Activated naive CD8-positive, alpha-beta T cell treated with anti-CD3 and anti-CD28 coated beads, Interleukin-2, amount 10 ng/mL, durations not matched to agents 7 days and 5 days (primary cell): ENCODE measurements around the gene DGKI. TPM values are rescaled to one million over a fixed set of nuclear protein-coding genes. Genes with fewer than 3 reads are reported as not detected.

ENCODE experiments used
- ATAC-seq: fragments of 150-1000 bp; cut with Tn5 transposase; one replicate; pipeline ENCODE4 v1.10.0; 2021; ENCODE audit warnings: low read depth, moderate library complexity
- POLR2A ChIA-PET: fragments of 350-600 bp; sonication (Branson Sonifier 250); formaldehyde crosslinking; loops from one replicate; lab custom pipeline; 2021; ENCODE audit warnings: antibody characterized with exemption; lab: Charles Lee
- DNase-seq: peaks from one replicate; pipeline ENCODE4 v3.0.0; 2021
- H3K27ac Mint-ChIP-seq: one replicate; pipeline ENCODE4 v1.8.0; 2022; ENCODE audit warnings: mild to moderate bottlenecking, mixed read lengths
- H3K27me3 Mint-ChIP-seq: one replicate; pipeline ENCODE4 v1.8.0; 2022; ENCODE audit warnings: mild to moderate bottlenecking, moderate library complexity, mixed read lengths
- H3K36me3 Mint-ChIP-seq: one replicate; pipeline ENCODE4 v1.8.0; 2021; ENCODE audit warnings: mild to moderate bottlenecking, mixed read lengths
- H3K4me1 Mint-ChIP-seq: one replicate; pipeline ENCODE4 v1.8.0; 2021; ENCODE audit warnings: mixed read lengths
- H3K4me3 Mint-ChIP-seq: one replicate; pipeline ENCODE4 v1.8.0; 2022; ENCODE audit warnings: mild to moderate bottlenecking, moderate library complexity, mixed read lengths
- H3K9me3 Mint-ChIP-seq: one replicate; pipeline ENCODE4 v1.8.0; 2021; ENCODE audit warnings: mixed read lengths
- total RNA-seq, 2 experiments: library from RNA; stranded (reverse); gene quantifications; one replicate each; pipeline ENCODE4 v1.2.3, GENCODE V29; 2021

DGKI gene
- total RNA-seq, 2 experiments from 2014 or later, result not detected

GRCh38 chr7:137381045-137381444, 465.7 kb downstream of the DGKI start:
- Mint-ChIP-seq H3K9me3 (no peaks in the 10 kb centered on the region), H3K36me3 (no peaks in the 10 kb centered on the region), H3K4me1 (no peaks in the 10 kb centered on the region), H3K27ac (no peak overlapping the region), H3K27me3 (no peaks in the 10 kb centered on the region), H3K4me3 (no peak overlapping the region)
- POLR2A ChIA-PET, result no interaction called here
- DNase-seq (no peak), ATAC-seq (no peak)

GRCh38 chr7:137373507-137373906, 473.3 kb downstream of the DGKI start:
- Mint-ChIP-seq H3K4me1 (no peaks in the 10 kb centered on the region), H3K4me3 (no peak overlapping the region), H3K9me3 (no peaks in the 10 kb centered on the region), H3K36me3 (no peaks in the 10 kb centered on the region), H3K27me3 (no peaks in the 10 kb centered on the region), H3K27ac (no peak overlapping the region)
- POLR2A ChIA-PET, result no interaction called here
- DNase-seq, result no peak
- ATAC-seq, result no peak

- H3K4me1 Mint-ChIP-seq, result no peaks in the 10 kb centered on the region
- POLR2A ChIA-PET, result no interaction called here
These were observed 475.2 kb downstream of the DGKI start for GRCh38 chr7:137371616-137372015.

GRCh38 chr7:137366995-137367394, 479.8 kb downstream of the DGKI start:
- no peak overlapping the region for H3K4me3 Mint-ChIP-seq
- ATAC-seq, result no peak
- H3K36me3 Mint-ChIP-seq, result no peaks in the 10 kb centered on the region
- H3K4me1 Mint-ChIP-seq, result no peaks in the 10 kb centered on the region
- no peaks in the 10 kb centered on the region for H3K27me3 Mint-ChIP-seq
- DNase-seq, result no peak
- peaks cover 12% of the 10 kb centered on the region for H3K9me3 Mint-ChIP-seq
- H3K27ac Mint-ChIP-seq, result no peak overlapping the region
- POLR2A ChIA-PET, result no interaction called here

More at GRCh38 chr7:137371616-137372015, 475.2 kb downstream of the DGKI start:
- Mint-ChIP-seq H3K4me3 (no peak overlapping the region), H3K36me3 (no peaks in the 10 kb centered on the region), H3K27me3 (no peaks in the 10 kb centered on the region), H3K27ac (no peak overlapping the region), H3K9me3 (no peaks in the 10 kb centered on the region)
- no peak for DNase-seq
- no peak for ATAC-seq

- no peaks in the 10 kb centered on the region for H3K27me3 Mint-ChIP-seq
- DNase-seq, result no peak
- no peak overlapping the region for H3K4me3 Mint-ChIP-seq
- peaks cover 23% of the 10 kb centered on the region for H3K9me3 Mint-ChIP-seq
- no peak for ATAC-seq
- H3K36me3 Mint-ChIP-seq, result no peaks in the 10 kb centered on the region
- H3K4me1 Mint-ChIP-seq, result no peaks in the 10 kb centered on the region
- no peak overlapping the region for H3K27ac Mint-ChIP-seq
- POLR2A ChIA-PET, result no interaction called here
These were observed 483.1 kb downstream of the DGKI start for GRCh38 chr7:137363683-137364082.

GRCh38 chr7:137360087-137360679, 486.6 kb downstream of the DGKI start:
- Mint-ChIP-seq H3K4me1 (no peaks in the 10 kb centered on the region), H3K4me3 (no peak overlapping the region), H3K36me3 (no peaks in the 10 kb centered on the region), H3K9me3 (peaks cover 23% of the 10 kb centered on the region), H3K27ac (no peak overlapping the region), H3K27me3 (no peaks in the 10 kb centered on the region)
- ATAC-seq (no peak), DNase-seq (no peak)
- POLR2A ChIA-PET, result no interaction called here

- no peak overlapping the region for H3K4me3 Mint-ChIP-seq
- DNase-seq (no peak), ATAC-seq (no peak)
- no peak overlapping the region for H3K27ac Mint-ChIP-seq
- peaks cover 4% of the 10 kb centered on the region for H3K9me3 Mint-ChIP-seq
- no peaks in the 10 kb centered on the region for H3K4me1 Mint-ChIP-seq
- no peaks in the 10 kb centered on the region for H3K36me3 Mint-ChIP-seq
- POLR2A ChIA-PET, result no interaction called here
- H3K27me3 Mint-ChIP-seq, result no peaks in the 10 kb centered on the region
These were observed 491.8 kb downstream of the DGKI start for GRCh38 chr7:137354961-137355360.

GRCh38 chr7:137354396-137354795, 492.4 kb downstream of the DGKI start:
- no peak for DNase-seq
- POLR2A ChIA-PET, result no interaction called here
- no peaks in the 10 kb centered on the region for H3K27me3 Mint-ChIP-seq

GRCh38 chr7:137351941-137352340, 494.8 kb downstream of the DGKI start:
- Mint-ChIP-seq H3K4me1 (no peaks in the 10 kb centered on the region), H3K36me3 (no peaks in the 10 kb centered on the region), H3K4me3 (no peak overlapping the region), H3K9me3 (peaks cover 1% of the 10 kb centered on the region), H3K27ac (no peak overlapping the region), H3K27me3 (no peaks in the 10 kb centered on the region)
- ATAC-seq (no peak), DNase-seq (no peak)
- POLR2A ChIA-PET, result no interaction called here

More at GRCh38 chr7:137354396-137354795, 492.4 kb downstream of the DGKI start:
- Mint-ChIP-seq H3K4me3 (no peak overlapping the region), H3K9me3 (peaks cover 4% of the 10 kb centered on the region), H3K27ac (no peak overlapping the region), H3K4me1 (no peaks in the 10 kb centered on the region), H3K36me3 (no peaks in the 10 kb centered on the region)
- ATAC-seq, result no peak

- no peak for ATAC-seq
- POLR2A ChIA-PET, result no interaction called here
- no peaks in the 10 kb centered on the region for H3K36me3 Mint-ChIP-seq
These were observed 500.9 kb downstream of the DGKI start for GRCh38 chr7:137345799-137346449.

GRCh38 chr7:137343281-137343841, 503.4 kb downstream of the DGKI start, which contains the start of gene PTN:
Gene PTN (minus strand): TSS chr7:137343733. CDS start chr7:137254973, 88,760 bp downstream.
- DNase-seq, result no peak
- Mint-ChIP-seq H3K4me1 (no peaks in the 10 kb centered on the region), H3K27me3 (peaks cover 15% of the 10 kb centered on the region), H3K36me3 (no peaks in the 10 kb centered on the region), H3K9me3 (peaks cover 2% of the 10 kb centered on the region), H3K4me3 (no peak within 1 kb of the TSS), H3K27ac (no peak within 1 kb of the TSS)
- no peak for ATAC-seq
- POLR2A ChIA-PET, result no interaction called here

More at GRCh38 chr7:137345799-137346449, 500.9 kb downstream of the DGKI start:
- Mint-ChIP-seq H3K4me3 (no peak overlapping the region), H3K9me3 (no peaks in the 10 kb centered on the region), H3K4me1 (no peaks in the 10 kb centered on the region), H3K27me3 (peaks cover 15% of the 10 kb centered on the region), H3K27ac (no peak overlapping the region)
- DNase-seq, result no peak

GRCh38 chr7:137342828-137343261, 503.9 kb downstream of the DGKI start:
- POLR2A ChIA-PET, result no interaction called here
- Mint-ChIP-seq H3K9me3 (peaks cover 2% of the 10 kb centered on the region), H3K4me1 (no peaks in the 10 kb centered on the region), H3K27me3 (peaks cover 15% of the 10 kb centered on the region), H3K27ac (no peak overlapping the region), H3K4me3 (no peak overlapping the region), H3K36me3 (no peaks in the 10 kb centered on the region)
- no peak for ATAC-seq
- no peak for DNase-seq

- Mint-ChIP-seq H3K27me3 (peaks cover 15% of the 10 kb centered on the region), H3K4me1 (no peaks in the 10 kb centered on the region), H3K27ac (no peak overlapping the region), H3K9me3 (peaks cover 3% of the 10 kb centered on the region), H3K36me3 (no peaks in the 10 kb centered on the region), H3K4me3 (no peak overlapping the region)
- ATAC-seq (no peak), DNase-seq (no peak)
- POLR2A ChIA-PET, result no interaction called here
These were observed 504.5 kb downstream of the DGKI start for GRCh38 chr7:137342265-137342664.

- no peak for DNase-seq
These were observed 508.9 kb downstream of the DGKI start for GRCh38 chr7:137337902-137338301.

More at GRCh38 chr7:137337902-137338301, 508.9 kb downstream of the DGKI start:
- no peaks in the 10 kb centered on the region for H3K4me1 Mint-ChIP-seq
- no peak for ATAC-seq
- peaks cover 6% of the 10 kb centered on the region for H3K27me3 Mint-ChIP-seq
- H3K4me3 Mint-ChIP-seq, result no peak overlapping the region
- no peak overlapping the region for H3K27ac Mint-ChIP-seq
- no peaks in the 10 kb centered on the region for H3K36me3 Mint-ChIP-seq
- POLR2A ChIA-PET, result no interaction called here
- H3K9me3 Mint-ChIP-seq, result peaks cover 7% of the 10 kb centered on the region
